SH-SY5Y (cell line): ENCODE data around the gene SETMAR.

Experiments
- GATA2 ChIP-seq: IDR thresholded peaks from 2 replicates; pipeline ENCODE4 v1.6.1; 2011; ENCODE audit warnings: mild to moderate bottlenecking, low read depth, low read length
- GATA3 ChIP-seq: IDR thresholded peaks from 2 replicates; pipeline ENCODE4 v1.6.1; 2011; ENCODE audit warnings: low read depth, mild to moderate bottlenecking, low read length, moderate library complexity

DNA sequence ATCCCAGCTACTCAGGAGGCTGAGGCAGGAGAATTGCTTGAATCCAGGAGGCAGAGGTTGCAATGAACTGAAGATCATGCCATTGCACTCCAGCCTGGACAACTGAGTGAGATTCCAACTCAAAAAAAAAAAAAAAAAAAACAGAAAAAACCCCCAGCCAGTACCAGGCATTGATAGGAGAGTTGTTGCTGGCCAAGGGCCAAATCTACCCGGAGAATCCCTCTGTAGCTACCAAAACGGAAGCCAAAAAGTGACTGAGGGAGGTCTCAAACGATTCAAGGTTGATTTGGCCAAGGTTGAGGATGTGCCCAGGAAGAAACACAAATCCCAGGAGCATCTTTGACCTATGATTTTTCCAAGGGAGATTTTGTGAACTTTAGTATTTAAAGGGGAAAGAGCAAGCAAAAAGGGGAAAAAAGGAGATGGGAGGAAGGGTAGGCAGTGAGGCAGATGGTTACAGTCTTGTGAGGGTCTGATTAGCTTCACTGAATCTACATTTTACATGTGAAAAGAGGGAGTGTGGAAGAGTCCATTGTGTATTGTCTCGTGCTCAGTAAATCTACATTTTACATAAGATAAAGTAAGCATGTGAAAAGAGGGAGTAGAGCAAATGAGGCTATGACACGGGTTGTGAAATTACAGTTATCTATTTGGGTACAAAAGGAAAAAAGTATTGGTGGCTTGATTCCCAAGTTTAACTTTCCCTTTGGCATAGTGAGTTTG lies 32.8 kb downstream of the SETMAR start:
- TF ChIP-seq GATA2 (no peak), GATA3 (no peak)
